ENCODE data around the gene TM4SF20.

TM4SF20 gene

DNA sequence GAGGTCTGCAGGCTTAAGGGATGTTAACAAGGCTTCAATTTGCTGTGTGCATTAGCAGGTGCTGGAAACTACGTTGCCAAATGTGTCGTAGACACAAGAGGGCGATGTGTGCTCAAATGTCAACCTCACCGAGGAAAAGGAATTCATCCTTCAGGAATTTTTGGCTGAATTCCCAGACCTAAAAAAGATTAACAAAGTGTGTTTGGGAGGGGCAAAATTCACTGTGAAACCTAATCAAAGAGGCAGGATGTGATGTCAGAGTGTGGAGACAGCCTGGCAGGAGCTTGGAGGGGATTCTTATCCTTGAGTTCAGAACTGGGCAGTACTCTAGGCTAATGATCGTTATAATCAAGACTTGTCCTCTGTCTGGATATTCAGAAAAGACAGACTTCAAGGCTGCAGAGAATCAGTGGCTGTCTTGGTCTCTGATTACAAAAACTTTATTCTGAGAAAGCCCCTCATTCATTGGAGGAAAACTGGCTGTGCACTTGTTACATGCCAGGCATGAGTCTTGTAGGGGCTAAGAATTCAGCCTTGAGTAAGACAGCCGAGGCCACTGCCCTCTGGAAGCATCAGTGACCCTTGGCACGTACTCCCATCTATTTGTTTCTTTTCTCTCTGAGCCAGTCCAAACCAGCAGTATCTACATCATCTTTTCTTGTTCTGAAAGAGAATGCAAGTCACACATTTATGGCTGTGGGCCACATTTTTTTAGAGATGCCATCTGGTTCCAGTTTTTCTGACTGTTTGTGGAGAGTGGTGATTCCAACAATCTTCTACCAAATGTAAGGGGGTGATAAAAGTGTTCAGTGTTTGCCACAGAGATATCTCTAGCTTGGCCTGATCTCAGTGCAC is 27.3 kb upstream of the TM4SF20 start (continued):
- peak; percentile 86 for TF ChIP-seq ZBTB21 (tag by site-specific recombination; IDR thresholded peaks at IDR 0.05)
- TF ChIP-seq, protein P1, sequence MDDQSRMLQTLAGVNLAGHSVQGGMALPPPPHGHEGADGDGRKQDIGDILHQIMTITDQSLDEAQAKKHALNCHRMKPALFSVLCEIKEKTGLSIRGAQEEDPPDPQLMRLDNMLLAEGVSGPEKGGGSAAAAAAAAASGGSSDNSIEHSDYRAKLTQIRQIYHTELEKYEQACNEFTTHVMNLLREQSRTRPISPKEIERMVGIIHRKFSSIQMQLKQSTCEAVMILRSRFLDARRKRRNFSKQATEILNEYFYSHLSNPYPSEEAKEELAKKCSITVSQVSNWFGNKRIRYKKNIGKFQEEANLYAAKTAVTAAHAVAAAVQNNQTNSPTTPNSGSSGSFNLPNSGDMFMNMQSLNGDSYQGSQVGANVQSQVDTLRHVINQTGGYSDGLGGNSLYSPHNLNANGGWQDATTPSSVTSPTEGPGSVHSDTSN (CRISPR knock-in tag; IDR thresholded peaks at IDR 0.05), result no peak
- TF ChIP-seq ZSCAN30 (tag by site-specific recombination; IDR thresholded peaks at IDR 0.05), result 0 out of 2 replicates have a peak, but pooled peaks have one; percentile 40
- TF ChIP-seq, protein P2, sequence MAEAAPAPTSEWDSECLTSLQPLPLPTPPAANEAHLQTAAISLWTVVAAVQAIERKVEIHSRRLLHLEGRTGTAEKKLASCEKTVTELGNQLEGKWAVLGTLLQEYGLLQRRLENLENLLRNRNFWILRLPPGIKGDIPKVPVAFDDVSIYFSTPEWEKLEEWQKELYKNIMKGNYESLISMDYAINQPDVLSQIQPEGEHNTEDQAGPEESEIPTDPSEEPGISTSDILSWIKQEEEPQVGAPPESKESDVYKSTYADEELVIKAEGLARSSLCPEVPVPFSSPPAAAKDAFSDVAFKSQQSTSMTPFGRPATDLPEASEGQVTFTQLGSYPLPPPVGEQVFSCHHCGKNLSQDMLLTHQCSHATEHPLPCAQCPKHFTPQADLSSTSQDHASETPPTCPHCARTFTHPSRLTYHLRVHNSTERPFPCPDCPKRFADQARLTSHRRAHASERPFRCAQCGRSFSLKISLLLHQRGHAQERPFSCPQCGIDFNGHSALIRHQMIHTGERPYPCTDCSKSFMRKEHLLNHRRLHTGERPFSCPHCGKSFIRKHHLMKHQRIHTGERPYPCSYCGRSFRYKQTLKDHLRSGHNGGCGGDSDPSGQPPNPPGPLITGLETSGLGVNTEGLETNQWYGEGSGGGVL (tag by site-specific recombination; IDR thresholded peaks at IDR 0.05), result no peak
- TF ChIP-seq, protein P3, sequence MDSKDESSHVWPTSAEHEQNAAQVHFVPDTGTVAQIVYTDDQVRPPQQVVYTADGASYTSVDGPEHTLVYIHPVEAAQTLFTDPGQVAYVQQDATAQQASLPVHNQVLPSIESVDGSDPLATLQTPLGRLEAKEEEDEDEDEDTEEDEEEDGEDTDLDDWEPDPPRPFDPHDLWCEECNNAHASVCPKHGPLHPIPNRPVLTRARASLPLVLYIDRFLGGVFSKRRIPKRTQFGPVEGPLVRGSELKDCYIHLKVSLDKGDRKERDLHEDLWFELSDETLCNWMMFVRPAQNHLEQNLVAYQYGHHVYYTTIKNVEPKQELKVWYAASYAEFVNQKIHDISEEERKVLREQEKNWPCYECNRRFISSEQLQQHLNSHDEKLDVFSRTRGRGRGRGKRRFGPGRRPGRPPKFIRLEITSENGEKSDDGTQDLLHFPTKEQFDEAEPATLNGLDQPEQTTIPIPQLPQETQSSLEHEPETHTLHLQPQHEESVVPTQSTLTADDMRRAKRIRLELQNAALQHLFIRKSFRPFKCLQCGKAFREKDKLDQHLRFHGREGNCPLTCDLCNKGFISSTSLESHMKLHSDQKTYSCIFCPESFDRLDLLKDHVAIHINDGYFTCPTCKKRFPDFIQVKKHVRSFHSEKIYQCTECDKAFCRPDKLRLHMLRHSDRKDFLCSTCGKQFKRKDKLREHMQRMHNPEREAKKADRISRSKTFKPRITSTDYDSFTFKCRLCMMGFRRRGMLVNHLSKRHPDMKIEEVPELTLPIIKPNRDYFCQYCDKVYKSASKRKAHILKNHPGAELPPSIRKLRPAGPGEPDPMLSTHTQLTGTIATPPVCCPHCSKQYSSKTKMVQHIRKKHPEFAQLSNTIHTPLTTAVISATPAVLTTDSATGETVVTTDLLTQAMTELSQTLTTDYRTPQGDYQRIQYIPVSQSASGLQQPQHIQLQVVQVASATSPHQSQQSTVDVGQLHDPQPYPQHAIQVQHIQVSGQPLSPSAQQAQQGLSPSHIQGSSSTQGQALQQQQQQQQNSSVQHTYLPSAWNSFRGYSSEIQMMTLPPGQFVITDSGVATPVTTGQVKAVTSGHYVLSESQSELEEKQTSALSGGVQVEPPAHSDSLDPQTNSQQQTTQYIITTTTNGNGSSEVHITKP (tag by site-specific recombination; IDR thresholded peaks at IDR 0.05), result peak; percentile 75
- TF ChIP-seq ZNF354C (tag by site-specific recombination; IDR thresholded peaks at IDR 0.05; ENCODE audit: borderline replicate concordance, low read depth), result no peak
- TF ChIP-seq KLF7 (tag by site-specific recombination; IDR thresholded peaks at IDR 0.05; ENCODE audit: borderline replicate concordance), result no peak
- TF ChIP-seq ZNF777 (tag by site-specific recombination; IDR thresholded peaks at IDR 0.05; ENCODE audit: borderline replicate concordance), result no peak
- TF ChIP-seq, protein P4, sequence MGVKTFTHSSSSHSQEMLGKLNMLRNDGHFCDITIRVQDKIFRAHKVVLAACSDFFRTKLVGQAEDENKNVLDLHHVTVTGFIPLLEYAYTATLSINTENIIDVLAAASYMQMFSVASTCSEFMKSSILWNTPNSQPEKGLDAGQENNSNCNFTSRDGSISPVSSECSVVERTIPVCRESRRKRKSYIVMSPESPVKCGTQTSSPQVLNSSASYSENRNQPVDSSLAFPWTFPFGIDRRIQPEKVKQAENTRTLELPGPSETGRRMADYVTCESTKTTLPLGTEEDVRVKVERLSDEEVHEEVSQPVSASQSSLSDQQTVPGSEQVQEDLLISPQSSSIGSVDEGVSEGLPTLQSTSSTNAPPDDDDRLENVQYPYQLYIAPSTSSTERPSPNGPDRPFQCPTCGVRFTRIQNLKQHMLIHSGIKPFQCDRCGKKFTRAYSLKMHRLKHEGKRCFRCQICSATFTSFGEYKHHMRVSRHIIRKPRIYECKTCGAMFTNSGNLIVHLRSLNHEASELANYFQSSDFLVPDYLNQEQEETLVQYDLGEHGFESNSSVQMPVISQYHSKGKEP (tag by site-specific recombination; IDR thresholded peaks at IDR 0.05), result no peak
- TF ChIP-seq, protein P5, sequence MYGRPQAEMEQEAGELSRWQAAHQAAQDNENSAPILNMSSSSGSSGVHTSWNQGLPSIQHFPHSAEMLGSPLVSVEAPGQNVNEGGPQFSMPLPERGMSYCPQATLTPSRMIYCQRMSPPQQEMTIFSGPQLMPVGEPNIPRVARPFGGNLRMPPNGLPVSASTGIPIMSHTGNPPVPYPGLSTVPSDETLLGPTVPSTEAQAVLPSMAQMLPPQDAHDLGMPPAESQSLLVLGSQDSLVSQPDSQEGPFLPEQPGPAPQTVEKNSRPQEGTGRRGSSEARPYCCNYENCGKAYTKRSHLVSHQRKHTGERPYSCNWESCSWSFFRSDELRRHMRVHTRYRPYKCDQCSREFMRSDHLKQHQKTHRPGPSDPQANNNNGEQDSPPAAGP (tag by site-specific recombination; IDR thresholded peaks at IDR 0.05), result peak; percentile 66
- TF ChIP-seq ZEB2 (tag by site-specific recombination; IDR thresholded peaks at IDR 0.05), result peak; percentile 68; the same call in 1 of the 2 replicates
- TF ChIP-seq, protein P6, sequence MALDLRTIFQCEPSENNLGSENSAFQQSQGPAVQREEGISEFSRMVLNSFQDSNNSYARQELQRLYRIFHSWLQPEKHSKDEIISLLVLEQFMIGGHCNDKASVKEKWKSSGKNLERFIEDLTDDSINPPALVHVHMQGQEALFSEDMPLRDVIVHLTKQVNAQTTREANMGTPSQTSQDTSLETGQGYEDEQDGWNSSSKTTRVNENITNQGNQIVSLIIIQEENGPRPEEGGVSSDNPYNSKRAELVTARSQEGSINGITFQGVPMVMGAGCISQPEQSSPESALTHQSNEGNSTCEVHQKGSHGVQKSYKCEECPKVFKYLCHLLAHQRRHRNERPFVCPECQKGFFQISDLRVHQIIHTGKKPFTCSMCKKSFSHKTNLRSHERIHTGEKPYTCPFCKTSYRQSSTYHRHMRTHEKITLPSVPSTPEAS (tag by site-specific recombination; IDR thresholded peaks at IDR 0.05), result no peak
- no peak for TF ChIP-seq ZNF791 (tag by site-specific recombination; IDR thresholded peaks at IDR 0.05)
- no peak; the same call in 1 of the 2 replicates for TF ChIP-seq MZF1 (tag by site-specific recombination; IDR thresholded peaks at IDR 0.05; ENCODE audit: borderline replicate concordance)
- TF ChIP-seq ZNF2 (tag by site-specific recombination; IDR thresholded peaks at IDR 0.05), result peak; percentile 53; the same call in 1 of the 2 replicates
- TF ChIP-seq, protein P7, sequence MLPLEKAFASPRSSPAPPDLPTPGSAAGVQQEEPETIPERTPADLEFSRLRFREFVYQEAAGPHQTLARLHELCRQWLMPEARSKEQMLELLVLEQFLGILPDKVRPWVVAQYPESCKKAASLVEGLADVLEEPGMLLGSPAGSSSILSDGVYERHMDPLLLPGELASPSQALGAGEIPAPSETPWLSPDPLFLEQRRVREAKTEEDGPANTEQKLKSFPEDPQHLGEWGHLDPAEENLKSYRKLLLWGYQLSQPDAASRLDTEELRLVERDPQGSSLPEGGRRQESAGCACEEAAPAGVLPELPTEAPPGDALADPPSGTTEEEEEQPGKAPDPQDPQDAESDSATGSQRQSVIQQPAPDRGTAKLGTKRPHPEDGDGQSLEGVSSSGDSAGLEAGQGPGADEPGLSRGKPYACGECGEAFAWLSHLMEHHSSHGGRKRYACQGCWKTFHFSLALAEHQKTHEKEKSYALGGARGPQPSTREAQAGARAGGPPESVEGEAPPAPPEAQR (tag by site-specific recombination; IDR thresholded peaks at IDR 0.05), result no peak
- TF ChIP-seq, protein P8, sequence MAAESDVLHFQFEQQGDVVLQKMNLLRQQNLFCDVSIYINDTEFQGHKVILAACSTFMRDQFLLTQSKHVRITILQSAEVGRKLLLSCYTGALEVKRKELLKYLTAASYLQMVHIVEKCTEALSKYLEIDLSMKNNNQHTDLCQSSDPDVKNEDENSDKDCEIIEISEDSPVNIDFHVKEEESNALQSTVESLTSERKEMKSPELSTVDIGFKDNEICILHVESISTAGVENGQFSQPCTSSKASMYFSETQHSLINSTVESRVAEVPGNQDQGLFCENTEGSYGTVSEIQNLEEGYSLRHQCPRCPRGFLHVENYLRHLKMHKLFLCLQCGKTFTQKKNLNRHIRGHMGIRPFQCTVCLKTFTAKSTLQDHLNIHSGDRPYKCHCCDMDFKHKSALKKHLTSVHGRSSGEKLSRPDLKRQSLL (tag by site-specific recombination; IDR thresholded peaks at IDR 0.05), result no peak
- no peak for TF ChIP-seq ZNF311 (tag by site-specific recombination; IDR thresholded peaks at IDR 0.05; ENCODE audit: borderline replicate concordance)

All from HEK293 (cell line).